ENCODE results near the gene ADAMTS17.

ADAMTS17 gene

GRCh38 chr15:100250176-100250800, 91.5 kb downstream of the ADAMTS17 start:
- no peak for TF ChIP-seq CTCF (IDR thresholded peaks at IDR 0.05; ENCODE audit: low read depth, low read length)
- H3K4me3 ChIP-seq (ENCODE audit: low read depth, low read length): no peak overlapping the region

- TF ChIP-seq CTCF (IDR thresholded peaks at IDR 0.05; ENCODE audit: low read depth, low read length): no peak
- no peak overlapping the region for H3K4me3 ChIP-seq (ENCODE audit: low read depth, low read length)
Observed at GRCh38 chr15:100249096-100249815, 92.5 kb downstream of the ADAMTS17 start.

GRCh38 chr15:100248236-100248635, 93.5 kb downstream of the ADAMTS17 start:
- no peak for TF ChIP-seq CTCF (IDR thresholded peaks at IDR 0.05; ENCODE audit: low read depth, low read length)
- no peak overlapping the region for H3K4me3 ChIP-seq (ENCODE audit: low read depth, low read length)

- TF ChIP-seq CTCF (IDR thresholded peaks at IDR 0.05; ENCODE audit: low read depth, low read length): no peak
- no peak overlapping the region for H3K4me3 ChIP-seq (ENCODE audit: low read depth, low read length)
Observed at GRCh38 chr15:100247228-100248225, 94.2 kb downstream of the ADAMTS17 start.

GRCh38 chr15:100245855-100246254, 95.9 kb downstream of the ADAMTS17 start:
- no peak for TF ChIP-seq CTCF (IDR thresholded peaks at IDR 0.05; ENCODE audit: low read depth, low read length)
- H3K4me3 ChIP-seq (ENCODE audit: low read depth, low read length): no peak overlapping the region

GRCh38 chr15:100245487-100245820, 96.3 kb downstream of the ADAMTS17 start:
- no peak overlapping the region for H3K4me3 ChIP-seq (ENCODE audit: low read depth, low read length)
- TF ChIP-seq CTCF (IDR thresholded peaks at IDR 0.05; ENCODE audit: low read depth, low read length): no peak
